ENCODE measurements around the gene DCTPP1. TPM values are rescaled to one million over a fixed set of nuclear protein-coding genes. Genes with fewer than 3 reads are reported as not detected.

DCTPP1 gene
- total and polyA plus RNA-seq, 2 of the 13 experiments (the other 11 are each of a cell fraction or from before 2014, with no cell fraction given), result 54.8 to 74.4 TPM

DNA sequence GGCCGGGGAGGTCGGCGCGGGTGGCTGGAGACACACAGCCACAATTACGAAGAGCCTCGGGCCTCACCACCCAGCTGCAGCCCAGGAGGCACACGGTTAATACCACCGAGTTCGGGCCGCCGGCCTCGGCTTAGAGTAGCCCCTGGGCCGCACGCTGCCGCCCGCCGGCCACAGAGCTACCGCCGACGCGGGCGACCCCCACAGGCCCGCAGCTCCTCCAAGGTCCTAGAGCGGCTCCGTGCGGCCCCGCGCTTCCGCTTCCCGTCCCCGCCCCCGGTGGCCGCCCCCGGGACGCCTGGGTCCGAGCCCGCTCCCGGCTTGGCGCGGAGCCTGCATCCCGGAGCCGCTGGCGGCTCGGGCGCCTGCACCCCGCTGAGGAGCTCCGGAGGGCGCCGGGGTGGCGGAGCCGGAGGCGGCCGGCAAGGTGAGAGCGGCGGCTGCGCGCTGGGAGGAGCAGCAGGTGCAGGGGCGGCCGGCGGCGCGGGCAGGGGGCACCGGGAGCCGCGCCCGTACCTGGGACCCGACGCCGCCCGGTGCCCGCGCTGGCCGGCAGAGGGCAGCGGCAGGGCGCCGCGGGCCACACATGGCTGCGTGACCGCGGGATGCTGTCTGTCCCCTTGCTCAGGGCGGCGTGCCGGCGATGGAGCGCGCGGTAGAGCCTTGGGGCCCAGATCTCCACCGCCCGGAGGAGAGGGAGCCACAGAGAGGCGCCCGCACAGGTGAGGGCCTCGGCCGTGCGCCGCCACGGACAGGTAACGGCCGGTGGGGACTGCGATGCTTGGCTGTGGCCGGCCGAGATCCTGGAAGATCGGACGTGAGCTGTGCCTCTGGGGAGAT, 34.5 kb downstream of the DCTPP1 start, which contains the start of gene ZNF48 (continued):
- no peak for TF ChIP-seq RNF219 (CRISPR knock-in tag; IDR thresholded peaks at IDR 0.05)
- TF ChIP-seq ZNF850 (CRISPR knock-in tag; conservative IDR thresholded peaks at IDR 0.05), result peak; percentile 71; the same call in 1 of the 2 replicates
- TF ChIP-seq MTF2 (CRISPR knock-in tag; IDR thresholded peaks at IDR 0.05; ENCODE audit: borderline replicate concordance), result no peak; the same call in 1 of the 2 replicates
- no peak for TF ChIP-seq ZFAT (CRISPR knock-in tag; conservative IDR thresholded peaks at IDR 0.05)
- peak; percentile 27; the same call in 1 of the 2 replicates for TF ChIP-seq NCOA2 (CRISPR knock-in tag; IDR thresholded peaks at IDR 0.05)
- no peak for TF ChIP-seq ZBTB21 (CRISPR knock-in tag; IDR thresholded peaks at IDR 0.05)
- TF ChIP-seq HNF4G (IDR thresholded peaks at IDR 0.05; ENCODE audit: borderline replicate concordance, low read depth, low read length), result 0 out of 2 replicates have a peak, but pooled peaks have one; percentile 20
- peak; percentile 59; the same call in 1 of the 2 replicates for TF ChIP-seq HNF4G (CRISPR knock-in tag; IDR thresholded peaks at IDR 0.05; ENCODE audit: borderline replicate concordance, low read depth)
- TF ChIP-seq ONECUT2 (CRISPR knock-in tag; IDR thresholded peaks at IDR 0.05), result no peak
- no peak; the same call in 1 of the 2 replicates for TF ChIP-seq ZBTB42 (CRISPR knock-in tag; IDR thresholded peaks at IDR 0.05)
- peak; percentile 53 for TF ChIP-seq CCAR2 (optimal IDR thresholded peaks at IDR 0.05; ENCODE audit: low read depth, low read length)
- TF ChIP-seq PAXIP1 (CRISPR knock-in tag; conservative IDR thresholded peaks at IDR 0.05), result peak; percentile 48; the same call in 1 of the 2 replicates
- TF ChIP-seq TCF7L2 (IDR thresholded peaks at IDR 0.05; ENCODE audit: low read depth, low read length), result no peak
- TF ChIP-seq, protein P1, sequence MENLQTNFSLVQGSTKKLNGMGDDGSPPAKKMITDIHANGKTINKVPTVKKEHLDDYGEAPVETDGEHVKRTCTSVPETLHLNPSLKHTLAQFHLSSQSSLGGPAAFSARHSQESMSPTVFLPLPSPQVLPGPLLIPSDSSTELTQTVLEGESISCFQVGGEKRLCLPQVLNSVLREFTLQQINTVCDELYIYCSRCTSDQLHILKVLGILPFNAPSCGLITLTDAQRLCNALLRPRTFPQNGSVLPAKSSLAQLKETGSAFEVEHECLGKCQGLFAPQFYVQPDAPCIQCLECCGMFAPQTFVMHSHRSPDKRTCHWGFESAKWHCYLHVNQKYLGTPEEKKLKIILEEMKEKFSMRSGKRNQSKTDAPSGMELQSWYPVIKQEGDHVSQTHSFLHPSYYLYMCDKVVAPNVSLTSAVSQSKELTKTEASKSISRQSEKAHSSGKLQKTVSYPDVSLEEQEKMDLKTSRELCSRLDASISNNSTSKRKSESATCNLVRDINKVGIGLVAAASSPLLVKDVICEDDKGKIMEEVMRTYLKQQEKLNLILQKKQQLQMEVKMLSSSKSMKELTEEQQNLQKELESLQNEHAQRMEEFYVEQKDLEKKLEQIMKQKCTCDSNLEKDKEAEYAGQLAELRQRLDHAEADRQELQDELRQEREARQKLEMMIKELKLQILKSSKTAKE (CRISPR knock-in tag; IDR thresholded peaks at IDR 0.05; ENCODE audit: borderline replicate concordance), result no peak; the same call in 1 of the 2 replicates
- TF ChIP-seq, protein P2, sequence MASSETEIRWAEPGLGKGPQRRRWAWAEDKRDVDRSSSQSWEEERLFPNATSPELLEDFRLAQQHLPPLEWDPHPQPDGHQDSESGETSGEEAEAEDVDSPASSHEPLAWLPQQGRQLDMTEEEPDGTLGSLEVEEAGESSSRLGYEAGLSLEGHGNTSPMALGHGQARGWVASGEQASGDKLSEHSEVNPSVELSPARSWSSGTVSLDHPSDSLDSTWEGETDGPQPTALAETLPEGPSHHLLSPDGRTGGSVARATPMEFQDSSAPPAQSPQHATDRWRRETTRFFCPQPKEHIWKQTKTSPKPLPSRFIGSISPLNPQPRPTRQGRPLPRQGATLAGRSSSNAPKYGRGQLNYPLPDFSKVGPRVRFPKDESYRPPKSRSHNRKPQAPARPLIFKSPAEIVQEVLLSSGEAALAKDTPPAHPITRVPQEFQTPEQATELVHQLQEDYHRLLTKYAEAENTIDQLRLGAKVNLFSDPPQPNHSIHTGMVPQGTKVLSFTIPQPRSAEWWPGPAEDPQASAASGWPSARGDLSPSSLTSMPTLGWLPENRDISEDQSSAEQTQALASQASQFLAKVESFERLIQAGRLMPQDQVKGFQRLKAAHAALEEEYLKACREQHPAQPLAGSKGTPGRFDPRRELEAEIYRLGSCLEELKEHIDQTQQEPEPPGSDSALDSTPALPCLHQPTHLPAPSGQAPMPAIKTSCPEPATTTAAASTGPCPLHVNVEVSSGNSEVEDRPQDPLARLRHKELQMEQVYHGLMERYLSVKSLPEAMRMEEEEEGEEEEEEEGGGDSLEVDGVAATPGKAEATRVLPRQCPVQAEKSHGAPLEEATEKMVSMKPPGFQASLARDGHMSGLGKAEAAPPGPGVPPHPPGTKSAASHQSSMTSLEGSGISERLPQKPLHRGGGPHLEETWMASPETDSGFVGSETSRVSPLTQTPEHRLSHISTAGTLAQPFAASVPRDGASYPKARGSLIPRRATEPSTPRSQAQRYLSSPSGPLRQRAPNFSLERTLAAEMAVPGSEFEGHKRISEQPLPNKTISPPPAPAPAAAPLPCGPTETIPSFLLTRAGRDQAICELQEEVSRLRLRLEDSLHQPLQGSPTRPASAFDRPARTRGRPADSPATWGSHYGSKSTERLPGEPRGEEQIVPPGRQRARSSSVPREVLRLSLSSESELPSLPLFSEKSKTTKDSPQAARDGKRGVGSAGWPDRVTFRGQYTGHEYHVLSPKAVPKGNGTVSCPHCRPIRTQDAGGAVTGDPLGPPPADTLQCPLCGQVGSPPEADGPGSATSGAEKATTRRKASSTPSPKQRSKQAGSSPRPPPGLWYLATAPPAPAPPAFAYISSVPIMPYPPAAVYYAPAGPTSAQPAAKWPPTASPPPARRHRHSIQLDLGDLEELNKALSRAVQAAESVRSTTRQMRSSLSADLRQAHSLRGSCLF (CRISPR knock-in tag; IDR thresholded peaks at IDR 0.05; ENCODE audit: borderline replicate concordance), result no peak

All from HepG2 (cell line).